ENCODE measurements around the gene TOMM22. TPM values are rescaled to one million over a fixed set of nuclear protein-coding genes. Genes with fewer than 3 reads are reported as not detected.

The TOMM22 gene
- polyA plus RNA-seq, 1 experiment: 29.6 TPM

DNA sequence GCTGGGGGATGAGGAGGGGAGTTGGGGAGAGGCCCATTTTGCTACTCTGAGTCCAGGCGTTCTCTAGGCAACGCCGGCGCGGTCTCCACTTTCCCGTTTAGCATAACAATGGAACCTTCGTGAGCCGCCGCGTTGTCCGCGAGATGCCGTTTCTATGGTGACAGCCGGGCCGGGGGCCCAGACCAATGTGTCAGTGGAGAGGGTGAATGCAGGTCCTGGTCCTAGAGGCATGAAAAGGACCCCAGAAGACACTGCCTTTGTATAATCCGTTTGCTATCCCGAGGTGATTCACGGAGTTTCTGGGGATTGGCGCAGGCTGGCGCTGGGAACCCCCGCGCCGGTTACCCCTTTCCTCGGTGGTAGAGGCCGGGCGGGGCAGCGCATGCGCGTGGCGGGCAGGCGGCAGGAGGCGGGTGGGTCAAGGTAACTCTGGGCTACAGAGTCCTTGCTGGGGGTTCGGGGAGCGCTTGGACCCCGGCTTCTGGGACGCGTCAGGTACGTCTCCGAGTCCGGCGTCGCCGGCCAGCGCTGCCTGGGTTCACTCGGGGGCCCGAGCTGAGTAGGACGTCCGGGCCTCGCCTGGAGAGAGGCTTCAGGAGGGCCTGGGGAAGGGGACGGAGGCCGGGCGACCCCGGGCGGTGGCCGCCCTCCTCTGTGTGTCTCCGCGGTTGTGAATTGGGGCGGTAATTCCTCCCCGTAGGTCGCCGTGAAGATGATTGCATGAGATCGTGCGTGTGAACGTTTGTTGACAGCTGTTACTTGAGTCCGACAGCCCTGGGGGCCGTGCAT lies 25.3 kb upstream of the TOMM22 start, which contains the start of the genes CBY1 and FAM227A:
CBY1 (plus strand) TSS at position 383 of the 789 bp plus-strand sequence. CDS start 11,417 bp downstream, outside the sequence.
FAM227A (minus strand) TSS at position 137 of the 789 bp plus-strand sequence. CDS start 6,224 bp downstream, outside the sequence.
- peaks cover 1% of the 10 kb centered on the region; the same call in 1 of the 2 replicates for H3K36me3 ChIP-seq (ENCODE audit: control insufficient read depth, insufficient read depth, low read length)
- ChIA-PET POLR2A (no interaction called here), CTCF (no interaction called here)
- no peaks in the 10 kb centered on the region for H3K27me3 ChIP-seq (ENCODE audit: control insufficient read depth, insufficient read depth, low read length)
- peak within 1 kb of the TSS; percentile 80 for H3K4me3 ChIP-seq (ENCODE audit: low read depth, low read length)
- no peak for DNase-seq (ENCODE audit: low read depth)
- TF ChIP-seq, protein P1, sequence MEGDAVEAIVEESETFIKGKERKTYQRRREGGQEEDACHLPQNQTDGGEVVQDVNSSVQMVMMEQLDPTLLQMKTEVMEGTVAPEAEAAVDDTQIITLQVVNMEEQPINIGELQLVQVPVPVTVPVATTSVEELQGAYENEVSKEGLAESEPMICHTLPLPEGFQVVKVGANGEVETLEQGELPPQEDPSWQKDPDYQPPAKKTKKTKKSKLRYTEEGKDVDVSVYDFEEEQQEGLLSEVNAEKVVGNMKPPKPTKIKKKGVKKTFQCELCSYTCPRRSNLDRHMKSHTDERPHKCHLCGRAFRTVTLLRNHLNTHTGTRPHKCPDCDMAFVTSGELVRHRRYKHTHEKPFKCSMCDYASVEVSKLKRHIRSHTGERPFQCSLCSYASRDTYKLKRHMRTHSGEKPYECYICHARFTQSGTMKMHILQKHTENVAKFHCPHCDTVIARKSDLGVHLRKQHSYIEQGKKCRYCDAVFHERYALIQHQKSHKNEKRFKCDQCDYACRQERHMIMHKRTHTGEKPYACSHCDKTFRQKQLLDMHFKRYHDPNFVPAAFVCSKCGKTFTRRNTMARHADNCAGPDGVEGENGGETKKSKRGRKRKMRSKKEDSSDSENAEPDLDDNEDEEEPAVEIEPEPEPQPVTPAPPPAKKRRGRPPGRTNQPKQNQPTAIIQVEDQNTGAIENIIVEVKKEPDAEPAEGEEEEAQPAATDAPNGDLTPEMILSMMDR (IDR thresholded peaks at IDR 0.05; ENCODE audit: insufficient read depth, low read depth, low read length): no peak

DNA sequence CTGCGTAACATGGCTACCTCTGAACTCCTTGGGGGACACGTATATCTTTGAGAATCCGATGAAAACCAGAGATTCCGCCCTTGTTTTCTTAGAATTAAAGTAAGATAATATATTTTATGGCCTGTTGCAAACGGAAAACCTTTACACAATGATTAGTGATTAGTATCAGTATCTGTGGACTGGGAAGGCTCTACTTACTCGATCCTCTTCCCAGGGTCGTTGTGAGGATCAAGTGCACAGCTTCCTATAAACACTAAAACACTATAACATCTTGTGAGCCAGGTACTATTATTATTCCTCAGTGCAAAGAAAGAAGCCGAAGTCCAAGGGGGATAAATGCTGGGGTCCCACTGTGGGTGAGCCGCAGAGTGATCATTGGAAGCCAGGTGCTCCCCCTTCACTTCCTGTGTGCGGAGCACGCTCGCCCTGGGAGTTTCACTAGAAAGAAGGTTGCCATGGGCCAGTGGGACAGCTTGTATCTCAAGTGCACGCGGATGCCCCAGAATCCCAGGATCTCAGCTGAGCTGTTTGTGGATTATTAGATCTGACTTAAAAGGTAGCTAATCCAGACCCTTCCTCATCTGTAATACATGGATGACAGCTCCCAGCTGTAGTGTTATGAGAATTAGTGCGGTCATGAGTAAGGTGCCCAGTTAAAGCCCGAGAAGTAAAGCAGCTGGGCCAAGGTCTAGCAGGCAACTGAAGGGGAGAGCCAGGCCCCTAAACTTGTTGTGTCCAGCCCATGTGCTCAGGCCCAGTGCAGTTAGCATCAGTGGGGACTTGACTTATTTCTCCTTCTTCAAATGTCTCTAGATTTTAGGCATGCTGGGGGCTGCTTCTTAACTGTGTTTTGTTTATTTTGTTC lies 24.5 kb upstream of the TOMM22 start:
- ChIA-PET POLR2A (no interaction called here), CTCF (no interaction called here)
- H3K4me3 ChIP-seq (ENCODE audit: low read depth, low read length): peak overlapping the region; percentile 80

DNA sequence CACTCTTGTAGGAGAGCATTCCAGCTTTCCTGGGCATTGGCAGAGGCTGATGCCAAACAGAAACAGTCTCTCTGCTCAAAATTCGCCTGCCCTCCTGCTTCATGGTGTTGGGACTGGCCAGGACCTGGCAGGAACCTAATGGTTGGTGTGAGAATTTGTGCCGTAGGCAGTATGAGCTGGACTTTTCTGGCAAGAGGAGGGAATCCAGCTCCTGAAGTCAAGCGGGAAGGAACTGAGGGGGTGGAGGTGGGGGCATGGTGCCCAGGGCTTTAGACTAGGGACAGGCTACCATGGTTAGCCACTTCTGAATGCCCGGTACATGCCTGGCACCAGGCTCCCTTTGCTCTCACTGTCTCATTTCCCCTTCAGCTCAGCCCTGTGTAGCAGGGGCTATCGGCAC lies 6.9 kb upstream of the TOMM22 start:
- TF ChIP-seq, protein P1 (IDR thresholded peaks at IDR 0.05; ENCODE audit: insufficient read depth, low read depth, low read length): no peak
- POLR2A ChIA-PET: no interaction called here
- H3K4me3 ChIP-seq (ENCODE audit: low read depth, low read length): no peak overlapping the region
- DNase-seq (ENCODE audit: low read depth): no peak
- CTCF ChIA-PET: interaction anchor here (1.4 kb wide), 1 partner anchor 58 kb away, joined by 3 read pairs; no protein-coding TSS in a partner anchor
- no peaks in the 10 kb centered on the region for H3K27me3 ChIP-seq (ENCODE audit: control insufficient read depth, insufficient read depth, low read length)
- H3K36me3 ChIP-seq (ENCODE audit: control insufficient read depth, insufficient read depth, low read length): peaks cover 10% of the 10 kb centered on the region

More for the DNA sequence above, 24.5 kb upstream of the TOMM22 start:
- TF ChIP-seq, protein P1 (IDR thresholded peaks at IDR 0.05; ENCODE audit: insufficient read depth, low read depth, low read length): no peak
- Histone ChIP-seq H3K36me3 (ENCODE audit: control insufficient read depth, insufficient read depth, low read length) (peaks cover 1% of the 10 kb centered on the region; the same call in 1 of the 2 replicates), H3K27me3 (ENCODE audit: control insufficient read depth, insufficient read depth, low read length) (no peaks in the 10 kb centered on the region)
- no peak for DNase-seq (ENCODE audit: low read depth)

DNA sequence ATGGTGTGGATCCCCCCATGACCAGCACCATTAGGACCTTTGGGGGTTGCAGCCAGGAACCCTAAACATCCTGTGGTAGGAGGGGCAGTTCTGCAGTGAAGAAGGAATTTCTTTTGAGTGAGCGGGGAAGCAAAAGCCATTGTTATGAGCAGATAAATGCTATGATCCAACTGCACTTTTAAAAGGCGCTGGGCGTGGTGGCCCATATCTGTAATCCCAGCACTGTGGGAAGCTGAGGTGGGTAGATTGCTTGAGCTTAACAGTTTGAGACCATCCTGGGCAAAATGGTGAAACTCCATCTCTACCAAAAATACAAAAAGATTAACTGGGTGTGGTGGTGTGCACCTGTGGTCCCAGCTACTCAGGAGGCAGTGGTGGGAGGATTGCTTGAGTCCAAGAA lies 5.9 kb upstream of the TOMM22 start:
- CTCF ChIA-PET: no interaction called here
- TF ChIP-seq, protein P1 (IDR thresholded peaks at IDR 0.05; ENCODE audit: insufficient read depth, low read depth, low read length): no peak
- POLR2A ChIA-PET: no interaction called here
- no peak overlapping the region for H3K4me3 ChIP-seq (ENCODE audit: low read depth, low read length)
- H3K36me3 ChIP-seq (ENCODE audit: control insufficient read depth, insufficient read depth, low read length): peaks cover 8% of the 10 kb centered on the region
- no peaks in the 10 kb centered on the region for H3K27me3 ChIP-seq (ENCODE audit: control insufficient read depth, insufficient read depth, low read length)
- DNase-seq (ENCODE audit: low read depth): no peak

DNA sequence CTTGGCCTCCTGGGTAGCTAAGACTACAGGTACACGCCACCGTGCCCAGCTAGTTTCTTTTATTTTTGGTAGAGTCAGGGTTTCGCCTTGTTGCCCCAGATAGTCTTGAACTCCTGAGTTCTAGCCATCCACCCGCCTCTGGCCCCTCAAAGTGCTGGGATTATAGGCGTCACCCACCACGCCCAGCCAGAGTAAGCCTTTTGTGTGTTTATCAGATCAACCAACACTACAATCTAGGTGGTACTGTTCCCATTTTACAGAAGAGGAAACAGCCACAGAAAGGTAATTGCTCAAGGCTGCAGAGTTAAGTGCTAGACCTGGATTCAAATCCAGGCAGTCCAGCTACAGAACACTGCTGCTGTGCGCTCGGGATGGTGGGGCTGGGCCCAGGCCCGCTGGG lies 3.1 kb downstream of the TOMM22 start:
- ChIA-PET CTCF (interaction anchor here (1.0 kb wide), 1 partner anchor 15 kb away, joined by 3 read pairs; no protein-coding TSS in a partner anchor), POLR2A (no interaction called here)
- no peak overlapping the region for H3K4me3 ChIP-seq (ENCODE audit: low read depth, low read length)
- H3K27me3 ChIP-seq (ENCODE audit: control insufficient read depth, insufficient read depth, low read length): no peaks in the 10 kb centered on the region
- H3K36me3 ChIP-seq (ENCODE audit: control insufficient read depth, insufficient read depth, low read length): peaks cover 26% of the 10 kb centered on the region
- DNase-seq (ENCODE audit: low read depth): no peak
- TF ChIP-seq, protein P1 (IDR thresholded peaks at IDR 0.05; ENCODE audit: insufficient read depth, low read depth, low read length): no peak
